Measurements from ENCODE around the gene PPM1L.

The PPM1L gene

DNA sequence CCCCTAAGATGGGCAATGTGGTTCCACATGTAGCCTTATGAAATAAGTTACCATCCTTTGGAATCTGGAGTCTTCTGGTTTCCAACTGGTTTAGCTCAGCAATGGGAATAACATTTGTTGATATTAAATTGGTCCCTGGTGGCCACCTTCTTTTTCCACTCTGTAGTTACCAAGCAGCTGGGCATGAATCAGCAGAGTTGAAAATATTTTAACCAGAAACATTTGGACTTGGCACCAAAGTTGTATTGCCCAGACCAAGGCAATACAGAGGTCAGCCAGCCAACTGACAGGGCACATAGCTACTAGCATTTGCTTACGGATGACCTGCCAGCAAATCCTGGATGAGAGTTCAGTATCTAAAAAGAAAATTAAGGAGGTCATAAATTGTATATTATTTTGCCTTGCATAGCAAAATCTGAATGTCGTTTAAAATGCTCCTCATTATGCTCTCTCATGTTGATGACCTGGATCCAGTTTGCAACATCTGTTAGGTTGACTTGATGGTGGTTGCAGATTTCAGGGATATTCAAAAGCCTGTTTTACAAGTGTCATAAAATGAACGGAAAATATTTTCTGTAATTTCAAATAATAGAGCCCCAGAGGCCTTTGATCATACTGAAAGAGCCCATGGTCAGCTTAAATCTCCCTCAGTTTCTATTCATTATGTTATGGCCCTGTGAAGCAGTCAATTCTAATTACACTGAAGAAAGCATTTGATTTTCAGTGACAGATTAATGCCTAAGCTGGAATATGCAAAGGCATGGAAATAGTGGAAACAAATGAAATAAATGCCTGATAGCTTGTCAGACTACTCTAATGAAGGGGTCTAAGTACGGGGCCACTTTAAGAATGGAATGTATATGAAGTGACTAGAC is 54.6 kb downstream of the PPM1L start:
- Histone ChIP-seq H2AFZ (ENCODE audit: low read depth) (no peak overlapping the region), H3K79me2 (ENCODE audit: insufficient read depth, low read depth) (peaks cover 19% of the 10 kb centered on the region; the same call in 1 of the 2 replicates), H3K36me3 (ENCODE audit: insufficient read depth) (no peaks in the 10 kb centered on the region), H4K20me1 (ENCODE audit: insufficient read depth) (no peaks in the 10 kb centered on the region), H3K9ac (no peak overlapping the region), H3K4me1 (ENCODE audit: low read depth, poor library complexity, severe bottlenecking) (peaks cover 5% of the 10 kb centered on the region), H3K27ac (no peak overlapping the region), H3K27me3 (ENCODE audit: insufficient read depth, low read depth) (no peaks in the 10 kb centered on the region), H3K4me3 (IDR thresholded peaks at IDR 0.05; ENCODE audit: insufficient read depth, low read depth, low read length) (no peak overlapping the region), H3K4me2 (no peak overlapping the region)
- TF ChIP-seq CTCF (conservative IDR thresholded peaks at IDR 0.05; ENCODE audit: low read depth, low read length): no peak

DNA sequence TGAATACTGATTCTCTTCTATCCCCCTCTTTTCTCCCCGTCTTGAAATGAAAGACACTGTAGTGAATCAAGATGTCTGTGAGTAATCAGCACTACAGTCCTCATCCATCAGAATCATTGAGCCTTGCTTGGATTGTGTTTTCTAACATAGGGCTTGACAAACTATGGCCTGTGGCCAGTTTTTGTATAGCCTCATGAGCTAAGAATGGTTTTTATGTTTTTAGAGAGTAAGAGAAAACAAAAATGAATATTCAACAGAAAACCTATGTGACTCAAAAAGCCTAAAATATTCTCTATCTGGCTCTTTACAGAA is 55.2 kb downstream of the PPM1L start:
- Histone ChIP-seq H3K4me2 (no peak overlapping the region), H3K4me3 (IDR thresholded peaks at IDR 0.05; ENCODE audit: insufficient read depth, low read depth, low read length) (no peak overlapping the region), H3K9ac (no peak overlapping the region), H3K79me2 (ENCODE audit: insufficient read depth, low read depth) (peaks cover 15% of the 10 kb centered on the region; the same call in 1 of the 2 replicates), H3K36me3 (ENCODE audit: insufficient read depth) (no peaks in the 10 kb centered on the region), H3K27ac (no peak overlapping the region), H2AFZ (ENCODE audit: low read depth) (no peak overlapping the region), H4K20me1 (ENCODE audit: insufficient read depth) (no peaks in the 10 kb centered on the region), H3K4me1 (ENCODE audit: low read depth, poor library complexity, severe bottlenecking) (peaks cover 5% of the 10 kb centered on the region), H3K27me3 (ENCODE audit: insufficient read depth, low read depth) (no peaks in the 10 kb centered on the region)
- no peak for TF ChIP-seq CTCF (conservative IDR thresholded peaks at IDR 0.05; ENCODE audit: low read depth, low read length)

DNA sequence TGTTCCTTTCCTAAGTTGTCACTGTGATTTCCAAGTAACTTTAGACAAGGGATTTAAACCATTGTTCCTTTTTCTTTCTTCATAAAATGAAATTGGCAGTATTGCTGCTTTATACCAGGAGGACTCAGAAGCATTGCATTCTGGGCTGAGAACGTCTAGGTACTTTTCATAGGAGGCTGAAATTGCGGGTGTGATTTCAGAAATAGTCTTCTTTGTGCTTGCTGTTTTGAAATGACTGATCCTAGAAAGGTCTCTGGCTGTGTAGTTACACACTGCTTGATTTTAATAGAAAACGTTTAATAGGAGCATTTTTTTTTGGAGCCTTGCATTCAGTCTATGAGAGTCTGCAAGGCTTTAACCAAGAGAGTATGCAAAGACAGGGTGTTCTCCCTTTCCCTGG is 56.3 kb downstream of the PPM1L start:
- Histone ChIP-seq H3K27me3 (ENCODE audit: insufficient read depth, low read depth) (no peaks in the 10 kb centered on the region), H3K4me1 (ENCODE audit: low read depth, poor library complexity, severe bottlenecking) (peaks cover 5% of the 10 kb centered on the region), H3K36me3 (ENCODE audit: insufficient read depth) (no peaks in the 10 kb centered on the region), H3K4me3 (IDR thresholded peaks at IDR 0.05; ENCODE audit: insufficient read depth, low read depth, low read length) (no peak overlapping the region), H2AFZ (ENCODE audit: low read depth) (no peak overlapping the region), H4K20me1 (ENCODE audit: insufficient read depth) (no peaks in the 10 kb centered on the region), H3K79me2 (ENCODE audit: insufficient read depth, low read depth) (peaks cover 15% of the 10 kb centered on the region; the same call in 1 of the 2 replicates), H3K27ac (no peak overlapping the region), H3K9ac (no peak overlapping the region), H3K4me2 (no peak overlapping the region)
- no peak for TF ChIP-seq CTCF (conservative IDR thresholded peaks at IDR 0.05; ENCODE audit: low read depth, low read length)

- Histone ChIP-seq H3K9ac (no peak overlapping the region), H3K4me1 (ENCODE audit: low read depth, poor library complexity, severe bottlenecking) (peaks cover 2% of the 10 kb centered on the region), H3K36me3 (ENCODE audit: insufficient read depth) (no peaks in the 10 kb centered on the region), H3K27me3 (ENCODE audit: insufficient read depth, low read depth) (no peaks in the 10 kb centered on the region), H3K4me2 (no peak overlapping the region), H4K20me1 (ENCODE audit: insufficient read depth) (no peaks in the 10 kb centered on the region), H3K27ac (no peak overlapping the region), H3K4me3 (IDR thresholded peaks at IDR 0.05; ENCODE audit: insufficient read depth, low read depth, low read length) (no peak overlapping the region), H3K79me2 (ENCODE audit: insufficient read depth, low read depth) (peaks cover 15% of the 10 kb centered on the region; the same call in 1 of the 2 replicates), H2AFZ (ENCODE audit: low read depth) (no peak overlapping the region)
- TF ChIP-seq CTCF (conservative IDR thresholded peaks at IDR 0.05; ENCODE audit: low read depth, low read length): no peak
These were observed 59.2 kb downstream of the PPM1L start for GRCh38 chr3:160815280-160815679.

Data from KMS-11 (cell line).